Measurements from ENCODE around the gene HYAL2. TPM values are rescaled to one million over a fixed set of nuclear protein-coding genes. Genes with fewer than 3 reads are reported as not detected.

Gene HYAL2
- total and polyA plus RNA-seq, 10 of the 15 experiments (the other 5 are each of a cell fraction or from before 2014, with no cell fraction given): 0.06 to 21.8 (median 12.7) TPM

GRCh38 chr3:50318615-50319014 lies 3.9 kb downstream of the HYAL2 start:
- Histone ChIP-seq H2AFZ (ENCODE audit: control insufficient read depth, low read depth, low read length) (no peak overlapping the region), H3K9me3 (replicated peaks; ENCODE audit: control insufficient read depth, insufficient read depth, low read length) (no peaks in the 10 kb centered on the region), H3K4me2 (ENCODE audit: control insufficient read depth, insufficient read depth) (no peak overlapping the region), H3K27ac (ENCODE audit: control insufficient read depth, insufficient read depth) (no peak overlapping the region), H4K20me1 (ENCODE audit: control insufficient read depth, insufficient read depth) (no peaks in the 10 kb centered on the region), H3K9ac (ENCODE audit: control insufficient read depth, insufficient read depth, low read length) (no peak overlapping the region), H3K27me3 (replicated peaks in 1 of 2; ENCODE audit: control insufficient read depth in 2 of 2, insufficient read depth in 2 of 2, low read length in 1 of 2) (no peaks in the 10 kb centered on the region), H3K79me2 (ENCODE audit: control insufficient read depth, insufficient read depth, low read length) (peaks cover 5% of the 10 kb centered on the region), H3K36me3 (ENCODE audit: control insufficient read depth in 2 of 2, insufficient read depth in 2 of 2, low read length in 1 of 2) (peaks cover 0 to 2% of the 10 kb centered on the region in 2 experiments; a peak in 2 of 4 replicates), H3K4me1 (ENCODE audit: control insufficient read depth, insufficient read depth, low read length) (peaks cover 23% of the 10 kb centered on the region), H3K4me3 (no peak overlapping the region)
- ChIA-PET POLR2A (interaction anchor here (1.0 to 1.9 kb wide), 3 partner anchors 13 to 26 kb away, joined by 3 to 5 read pairs (median 3); partner anchors contain the start of gene IFRD2), CTCF (interaction anchor here (0.7 to 1.8 kb wide), 5 partner anchors 9 to 72 kb away, joined by 3 to 8 read pairs (median 3); partner anchors contain the start of genes HYAL3, NAA80 and TUSC2), SMC1A (ENCODE audit: uncharacterized antibody, unreplicated experiment) (interaction anchor here (1.5 to 1.8 kb wide), 2 partner anchors 18 to 19 kb away, joined by 4 read pairs; partner anchors contain the start of genes HYAL3 and NAA80), RAD21 (ENCODE audit: unreplicated experiment) (no interaction called here)
- TF ChIP-seq SREBF1 (IDR thresholded peaks at IDR 0.05; ENCODE audit: low read length): no peak
- no peak for TF ChIP-seq RUNX3 (IDR thresholded peaks at IDR 0.05; ENCODE audit: low read length)
- TF ChIP-seq RB1 (IDR thresholded peaks at IDR 0.05; ENCODE audit: borderline replicate concordance): no peak
- no peak for TF ChIP-seq ZZZ3 (IDR thresholded peaks at IDR 0.05; ENCODE audit: control insufficient read depth, insufficient read length, low read depth)
- no peak for TF ChIP-seq ZNF687 (IDR thresholded peaks at IDR 0.05)
- TF ChIP-seq NFXL1 (IDR thresholded peaks at IDR 0.05; ENCODE audit: borderline replicate concordance): no peak
- no peak for TF ChIP-seq POLR2AphosphoS5 (IDR thresholded peaks at IDR 0.05; ENCODE audit: low read length)
- TF ChIP-seq CREB1 (IDR thresholded peaks at IDR 0.05; ENCODE audit: low read depth): no peak
- TF ChIP-seq MYC (IDR thresholded peaks at IDR 0.05; ENCODE audit: insufficient read depth, insufficient read length, insufficient replicate concordance, low read length, severe bottlenecking): no peak
- TF ChIP-seq SIN3A (IDR thresholded peaks at IDR 0.05; ENCODE audit: low read depth, low read length): no peak
- TF ChIP-seq NR2C1 (IDR thresholded peaks at IDR 0.05): no peak
- TF ChIP-seq MTA2 (IDR thresholded peaks at IDR 0.05; ENCODE audit: low read depth): no peak
- no TSS peak for BruUV-seq (replicated peaks)
- no peak for FAIRE-seq
- ATAC-seq: no peak
- intact Hi-C loops (cut with micrococcal nuclease; ENCODE audit: unreplicated experiment): no loop called here
- in situ Hi-C loops (cut with MboI): no loop called here
- DNase-seq (ENCODE audit: low read depth, low spot score): no peak
- WGBS (ENCODE audit: insufficient coverage, insufficient replicate concordance, low lambda C conversion rate, missing lambda C conversion rate): 87% methylated on average over 10 of the region's 10 CpGs
